ENCODE data around the gene TSFM.

Gene TSFM

DNA sequence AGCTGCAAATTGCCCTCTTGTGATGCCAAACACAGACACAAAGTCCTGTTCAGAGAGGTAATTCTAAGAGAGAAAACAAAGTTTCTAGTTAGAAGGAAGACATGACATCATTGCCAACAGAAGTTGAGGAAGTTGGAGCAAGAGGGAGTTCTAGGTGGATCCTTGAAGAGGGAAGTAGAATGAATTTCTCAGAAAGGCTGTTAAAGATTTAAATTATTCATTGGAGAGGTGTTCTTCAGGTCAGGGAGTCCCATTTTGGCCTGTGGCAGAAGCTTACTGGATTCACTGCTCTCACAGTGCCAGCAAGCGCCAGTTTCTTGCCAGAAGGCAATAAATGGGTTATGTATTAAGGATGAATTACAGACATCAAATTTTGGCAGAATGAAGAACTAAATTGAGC, 15.3 kb downstream of the TSFM start:
- H3K4me3 ChIP-seq (ENCODE audit: low read length): no peak overlapping the region
- no peaks in the 10 kb centered on the region for H3K27me3 ChIP-seq (ENCODE audit: control insufficient read depth, low read length)
- H3K36me3 ChIP-seq (ENCODE audit: control insufficient read depth, low read length): peaks cover 51% of the 10 kb centered on the region
- no peaks in the 10 kb centered on the region for H3K79me2 ChIP-seq (ENCODE audit: control insufficient read depth, low read length)
- H3K9me3 ChIP-seq (ENCODE audit: control insufficient read depth, insufficient read depth, low read length): no peaks in the 10 kb centered on the region
- H3F3A ChIP-seq (ENCODE audit: control insufficient read depth, insufficient read depth): 0 out of 2 replicates have a peak, but pooled peaks cover 7% of the 10 kb centered on the region
- no peak overlapping the region for H3K27ac ChIP-seq (ENCODE audit: low read depth, low read length)
- no peaks in the 10 kb centered on the region for H4K20me1 ChIP-seq (ENCODE audit: control insufficient read depth, insufficient read depth, low read depth, low read length)
- H3K9me2 ChIP-seq (replicated peaks; ENCODE audit: control insufficient read depth, low read length): no peaks in the 10 kb centered on the region
- no peaks in the 10 kb centered on the region for H3K4me1 ChIP-seq (ENCODE audit: control insufficient read depth, low read length)
- no peak overlapping the region for H3K4me2 ChIP-seq (ENCODE audit: low read length)
- TF ChIP-seq, protein P1, sequence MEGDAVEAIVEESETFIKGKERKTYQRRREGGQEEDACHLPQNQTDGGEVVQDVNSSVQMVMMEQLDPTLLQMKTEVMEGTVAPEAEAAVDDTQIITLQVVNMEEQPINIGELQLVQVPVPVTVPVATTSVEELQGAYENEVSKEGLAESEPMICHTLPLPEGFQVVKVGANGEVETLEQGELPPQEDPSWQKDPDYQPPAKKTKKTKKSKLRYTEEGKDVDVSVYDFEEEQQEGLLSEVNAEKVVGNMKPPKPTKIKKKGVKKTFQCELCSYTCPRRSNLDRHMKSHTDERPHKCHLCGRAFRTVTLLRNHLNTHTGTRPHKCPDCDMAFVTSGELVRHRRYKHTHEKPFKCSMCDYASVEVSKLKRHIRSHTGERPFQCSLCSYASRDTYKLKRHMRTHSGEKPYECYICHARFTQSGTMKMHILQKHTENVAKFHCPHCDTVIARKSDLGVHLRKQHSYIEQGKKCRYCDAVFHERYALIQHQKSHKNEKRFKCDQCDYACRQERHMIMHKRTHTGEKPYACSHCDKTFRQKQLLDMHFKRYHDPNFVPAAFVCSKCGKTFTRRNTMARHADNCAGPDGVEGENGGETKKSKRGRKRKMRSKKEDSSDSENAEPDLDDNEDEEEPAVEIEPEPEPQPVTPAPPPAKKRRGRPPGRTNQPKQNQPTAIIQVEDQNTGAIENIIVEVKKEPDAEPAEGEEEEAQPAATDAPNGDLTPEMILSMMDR (IDR thresholded peaks at IDR 0.05; ENCODE audit: low read depth, low read length, poor library complexity, severe bottlenecking): no peak
- TF ChIP-seq EZH2phosphoT487 (IDR thresholded peaks at IDR 0.05; ENCODE audit: borderline replicate concordance, low read length): no peak

DNA sequence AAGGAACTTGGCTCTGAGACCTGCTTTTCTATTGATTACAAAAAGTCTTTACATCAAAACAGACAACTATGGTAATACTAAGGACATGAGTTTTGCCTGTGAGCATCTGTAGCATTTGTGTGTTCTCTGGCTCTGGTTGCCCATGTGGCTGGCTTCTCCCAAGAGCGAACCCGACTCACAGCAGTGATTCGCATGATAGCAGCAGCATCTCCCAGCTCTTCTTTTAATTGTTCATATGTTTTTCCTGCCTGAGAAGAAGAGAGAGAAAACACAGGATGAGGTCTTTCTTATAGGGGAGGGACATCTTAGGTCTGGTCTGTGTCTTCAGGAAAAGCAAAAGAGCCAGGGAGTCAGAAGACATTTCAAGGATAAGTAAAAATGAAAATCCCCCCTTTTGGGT, 18.4 kb downstream of the TSFM start:
- TF ChIP-seq EZH2phosphoT487 (IDR thresholded peaks at IDR 0.05; ENCODE audit: borderline replicate concordance, low read length): no peak
- TF ChIP-seq, protein P1 (IDR thresholded peaks at IDR 0.05; ENCODE audit: low read depth, low read length, poor library complexity, severe bottlenecking): no peak
- Histone ChIP-seq H3K79me2 (ENCODE audit: control insufficient read depth, low read length) (no peaks in the 10 kb centered on the region), H3K27ac (ENCODE audit: low read depth, low read length) (no peak overlapping the region), H3K9me2 (replicated peaks; ENCODE audit: control insufficient read depth, low read length) (no peaks in the 10 kb centered on the region), H3K36me3 (ENCODE audit: control insufficient read depth, low read length) (peaks cover 29% of the 10 kb centered on the region), H3K27me3 (ENCODE audit: control insufficient read depth, low read length) (no peaks in the 10 kb centered on the region), H3K9me3 (ENCODE audit: control insufficient read depth, insufficient read depth, low read length) (no peaks in the 10 kb centered on the region), H4K20me1 (ENCODE audit: control insufficient read depth, insufficient read depth, low read depth, low read length) (no peaks in the 10 kb centered on the region), H3F3A (ENCODE audit: control insufficient read depth, insufficient read depth) (0 out of 2 replicates have a peak, but pooled peaks cover 7% of the 10 kb centered on the region), H3K4me3 (ENCODE audit: low read length) (no peak overlapping the region), H3K4me2 (ENCODE audit: low read length) (no peak overlapping the region), H3K4me1 (ENCODE audit: control insufficient read depth, low read length) (no peaks in the 10 kb centered on the region)

DNA sequence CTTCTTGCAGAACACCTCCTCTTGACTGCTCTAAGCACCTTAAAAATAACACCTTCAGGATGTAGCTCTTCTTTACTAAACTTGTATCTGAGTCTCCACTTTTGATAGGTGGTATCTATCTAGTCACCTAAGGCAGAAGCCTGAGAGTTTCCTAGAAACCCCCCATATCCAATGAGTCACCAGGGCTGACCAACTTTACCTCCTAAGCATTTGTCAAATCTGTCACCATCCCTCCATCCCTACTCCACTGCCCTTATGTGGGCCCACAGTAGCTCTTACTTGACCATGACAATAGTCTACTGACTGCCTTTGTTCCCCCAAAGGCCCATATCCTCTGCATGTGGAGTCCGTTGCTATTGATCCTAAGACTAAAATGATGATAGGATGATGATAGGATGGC, 20.0 kb downstream of the TSFM start:
- H3K4me1 ChIP-seq (ENCODE audit: control insufficient read depth, low read length): no peaks in the 10 kb centered on the region
- no peak overlapping the region for H3K4me2 ChIP-seq (ENCODE audit: low read length)
- H3K36me3 ChIP-seq (ENCODE audit: control insufficient read depth, low read length): peaks cover 13% of the 10 kb centered on the region
- no peaks in the 10 kb centered on the region for H4K20me1 ChIP-seq (ENCODE audit: control insufficient read depth, insufficient read depth, low read depth, low read length)
- no peaks in the 10 kb centered on the region for H3K27me3 ChIP-seq (ENCODE audit: control insufficient read depth, low read length)
- TF ChIP-seq EZH2phosphoT487 (IDR thresholded peaks at IDR 0.05; ENCODE audit: borderline replicate concordance, low read length): no peak
- TF ChIP-seq, protein P1 (IDR thresholded peaks at IDR 0.05; ENCODE audit: low read depth, low read length, poor library complexity, severe bottlenecking): no peak
- 0 out of 2 replicates have a peak, but pooled peaks cover 2% of the 10 kb centered on the region for H3F3A ChIP-seq (ENCODE audit: control insufficient read depth, insufficient read depth)
- H3K9me2 ChIP-seq (replicated peaks; ENCODE audit: control insufficient read depth, low read length): no peaks in the 10 kb centered on the region
- H3K79me2 ChIP-seq (ENCODE audit: control insufficient read depth, low read length): no peaks in the 10 kb centered on the region
- no peaks in the 10 kb centered on the region for H3K9me3 ChIP-seq (ENCODE audit: control insufficient read depth, insufficient read depth, low read length)
- H3K27ac ChIP-seq (ENCODE audit: low read depth, low read length): no peak overlapping the region
- H3K4me3 ChIP-seq (ENCODE audit: low read length): no peak overlapping the region

Measured in DOHH2 (cell line).